Caki2 (cell line): ENCODE results near the gene CAPN11. TPM values are rescaled to one million over a fixed set of nuclear protein-coding genes. Genes with fewer than 3 reads are reported as not detected.
A peak's percentile ranks its signal among the peaks of the same experiment; 100 is the strongest.

Source experiments
- DNase-seq: peaks from one replicate; pipeline ENCODE4 v3.0.0-alpha.2; 2015; ENCODE audit warnings: low read depth
- in situ Hi-C: cut with HindIII; loops from 2 replicates; pipeline ENCODE4 v1.10.0; 2016; ENCODE audit warnings: low sequenced_read_pairs, low pct_unique_long_range_greater_than_20kb, mixed read lengths
- total RNA-seq: library from RNA; depleted of rRNA; stranded (reverse); fragments of >200 nt; shearing (Covaris generic); gene quantifications from 2 replicates; pipeline ENCODE4 v1.2.3, GENCODE V29; 2014; ENCODE audit warnings: low replicate concordance

CAPN11 gene
- total RNA-seq, 1 experiment from 2014 or later = not detected

DNA sequence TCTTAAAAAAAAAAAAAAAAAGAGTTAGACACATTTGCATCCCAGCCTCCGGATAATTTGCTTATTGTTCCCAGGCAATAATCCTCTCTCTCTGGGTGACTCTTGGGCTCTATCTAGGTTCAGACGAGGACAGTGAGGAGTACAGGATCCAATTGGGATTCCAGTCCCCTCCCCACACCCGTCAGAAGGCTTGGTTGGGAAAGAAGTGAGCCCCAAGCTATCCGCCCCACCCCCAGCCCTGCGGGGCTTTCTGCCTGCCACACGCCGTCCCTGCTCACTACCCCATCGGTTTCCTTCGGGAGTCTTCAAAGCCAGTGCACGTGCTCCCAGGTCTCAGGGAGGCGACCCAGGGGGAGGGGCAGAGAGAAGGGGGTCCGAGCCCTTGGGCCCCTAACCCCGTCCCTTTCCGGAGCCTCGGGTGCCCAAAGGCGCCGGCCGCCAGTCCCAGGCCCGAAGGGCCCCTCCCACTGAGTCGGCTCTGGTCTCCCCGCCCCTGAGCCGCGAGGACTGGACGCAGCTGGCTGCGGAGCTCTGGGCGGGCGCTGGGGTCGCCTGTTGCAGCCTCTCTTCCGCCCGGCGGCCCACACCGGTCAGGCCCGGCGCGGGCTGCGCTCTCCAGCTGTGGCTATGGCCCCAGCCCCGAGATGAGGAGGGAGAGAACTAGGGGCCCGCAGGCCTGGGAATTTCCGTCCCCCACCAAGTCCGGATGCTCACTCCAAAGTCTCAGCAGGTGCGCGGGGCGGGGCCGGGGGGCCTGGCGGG lies 60.6 kb downstream of the CAPN11 start:
- peak; percentile 81 for DNase-seq
- in situ Hi-C loops = no loop called here

DNA sequence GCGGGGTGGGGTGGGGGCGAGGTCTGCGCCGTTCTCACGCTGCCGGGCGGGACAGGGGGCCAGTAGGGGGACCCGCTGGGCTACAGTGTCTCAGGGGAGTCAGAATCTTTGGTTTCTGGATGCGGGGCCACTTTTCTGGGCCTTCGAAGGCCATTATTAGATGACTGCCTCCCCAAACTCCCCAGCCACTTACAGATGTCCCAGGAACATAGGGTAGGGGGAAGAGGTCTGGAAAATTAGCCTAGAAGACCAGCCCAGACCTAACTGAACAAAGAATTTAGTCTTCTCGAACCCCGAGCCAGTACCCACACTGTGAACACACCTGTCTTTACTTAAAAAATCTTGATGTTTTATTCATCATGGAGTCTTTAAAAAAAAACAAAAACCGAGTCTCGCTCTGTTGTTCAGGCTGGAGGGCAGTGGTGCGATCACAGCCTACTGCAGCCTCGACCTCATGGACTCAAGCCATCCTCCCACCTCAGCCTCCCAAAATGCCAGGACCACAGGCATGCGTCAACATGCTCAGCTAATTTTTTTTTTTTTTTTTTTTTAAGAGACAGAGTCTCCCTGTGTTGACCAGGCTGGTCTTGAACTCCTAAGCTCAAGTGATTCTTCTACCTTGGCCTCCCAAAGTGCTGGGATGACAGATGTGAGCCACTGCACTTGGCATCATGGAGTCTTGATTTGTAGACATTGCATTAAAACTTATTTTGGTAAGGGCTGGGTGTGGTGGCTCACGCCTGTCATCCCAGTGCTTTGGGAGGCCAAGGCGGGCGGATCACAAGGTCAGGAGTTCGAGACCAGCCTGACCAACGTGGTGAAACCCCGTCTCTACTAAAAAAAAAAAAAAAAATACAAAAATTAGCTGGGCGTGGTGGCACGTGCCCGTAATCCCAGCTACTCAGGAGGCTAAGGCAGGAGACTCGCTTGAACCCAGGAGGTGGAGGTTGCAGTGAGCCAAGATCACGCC lies 61.5 kb downstream of the CAPN11 start:
- no peak for DNase-seq
- in situ Hi-C loops = no loop called here

DNA sequence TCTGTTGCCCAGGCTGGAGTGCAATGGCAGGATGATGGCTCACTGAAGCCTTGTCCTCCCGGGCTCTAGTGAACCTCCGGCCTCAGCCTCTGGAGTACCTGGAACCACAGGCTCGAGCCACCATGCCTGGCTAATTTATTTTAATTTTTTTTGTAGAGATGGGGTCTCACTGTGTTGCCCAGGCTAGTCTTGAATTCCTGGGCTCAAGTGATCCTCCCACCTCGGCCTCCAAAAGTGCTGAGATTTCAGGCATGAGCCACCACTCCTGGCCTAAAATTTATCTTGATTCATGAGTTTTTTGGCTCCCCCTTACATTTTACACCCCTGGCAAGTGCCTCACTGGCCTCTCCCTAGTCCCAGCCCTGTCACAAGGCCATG lies 62.3 kb downstream of the CAPN11 start:
- in situ Hi-C loops = no loop called here
- no peak for DNase-seq

DNA sequence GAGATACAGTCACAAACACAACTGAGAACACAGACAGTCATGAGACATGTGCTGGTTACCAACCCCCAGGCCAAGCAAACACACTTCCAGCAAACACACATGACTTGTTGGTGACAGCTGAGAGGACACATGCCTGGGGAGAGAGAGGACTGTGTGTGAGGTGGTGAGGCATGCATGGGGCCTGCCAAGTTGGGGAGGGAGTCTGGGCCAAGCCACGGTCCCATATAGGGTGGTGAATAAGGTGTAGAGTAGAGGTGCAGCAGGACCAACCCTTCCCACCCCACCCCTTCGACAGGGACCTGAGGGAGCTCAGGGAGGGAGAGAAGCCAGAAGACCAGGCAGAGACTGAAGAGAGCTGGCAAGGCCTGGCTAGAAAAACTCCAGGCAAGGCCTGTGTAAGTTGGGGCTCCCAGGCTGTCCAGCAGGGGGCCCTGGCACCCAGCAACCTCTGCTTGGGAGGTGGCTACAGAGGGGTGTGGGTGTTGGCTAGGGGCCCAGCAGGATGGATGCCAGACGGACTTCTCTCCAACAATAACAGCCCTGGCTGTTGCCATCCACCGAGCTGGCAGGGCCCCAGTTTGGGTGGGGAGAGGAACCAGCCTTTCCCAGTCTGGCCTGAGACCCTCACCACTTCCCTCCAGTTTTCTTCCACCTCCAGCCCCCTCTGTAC lies 62.8 kb downstream of the CAPN11 start:
- peak; percentile 87 for DNase-seq
- in situ Hi-C loops = no loop called here

GRCh38 chr6:44221961-44222335 lies 63.3 kb downstream of the CAPN11 start:
- DNase-seq = no peak
- in situ Hi-C loops = no loop called here

GRCh38 chr6:44222486-44223318 lies 64.1 kb downstream of the CAPN11 start:
- DNase-seq = peak; percentile 27
- in situ Hi-C loops = no loop called here

- peak; percentile 48 for DNase-seq
- in situ Hi-C loops = no loop called here
These were observed 64.9 kb downstream of the CAPN11 start, which contains the start of gene SLC29A1 for GRCh38 chr6:44223319-44224028. SLC29A1 (plus strand) TSS chr6:44223595; CDS start chr6:44227314, 3,719 bp downstream.

GRCh38 chr6:44224029-44224964 lies 65.7 kb downstream of the CAPN11 start:
- in situ Hi-C loops = no loop called here

GRCh38 chr6:44224965-44225305 lies 66.3 kb downstream of the CAPN11 start:
- DNase-seq = no peak
- in situ Hi-C loops = no loop called here

More at GRCh38 chr6:44224029-44224964, 65.7 kb downstream of the CAPN11 start:
- peak; percentile 50 for DNase-seq

DNA sequence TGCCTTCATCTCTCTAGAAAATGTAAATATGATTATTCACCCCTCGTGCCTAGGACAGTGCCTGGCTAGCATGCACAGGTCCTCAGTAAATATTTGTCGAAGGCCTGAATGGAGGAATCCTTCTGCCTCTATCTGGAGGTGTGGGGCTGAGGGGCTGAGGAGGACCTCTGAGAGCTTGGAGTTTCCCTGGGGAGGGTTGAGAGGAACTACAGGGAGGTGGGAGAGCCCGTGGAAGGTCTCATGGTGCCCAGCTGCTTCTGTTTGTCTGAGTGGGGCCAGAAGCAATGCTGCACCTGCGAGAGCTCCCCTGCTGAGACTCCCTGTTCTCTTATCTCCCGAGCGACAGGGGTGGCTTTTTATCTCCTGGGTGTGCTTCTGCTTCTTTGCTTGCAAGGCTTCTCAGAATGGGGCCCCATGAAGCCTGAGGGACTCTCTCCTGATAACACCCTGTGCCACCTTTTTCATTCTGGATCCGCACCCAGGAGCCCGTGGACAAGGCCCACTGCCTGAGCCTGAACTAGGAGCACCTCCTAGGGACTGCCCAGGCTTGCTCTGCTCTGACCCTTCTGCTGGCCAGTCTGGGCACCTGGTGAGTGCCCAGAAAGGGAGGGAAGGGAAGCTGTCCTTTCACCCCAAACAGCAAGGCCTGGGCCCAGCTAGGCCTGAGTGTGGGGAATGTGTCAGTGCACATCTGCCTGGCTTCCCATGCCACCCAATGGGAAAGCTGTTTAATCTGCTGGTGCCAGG lies 67.1 kb downstream of the CAPN11 start:
- in situ Hi-C loops = no loop called here
- no peak for DNase-seq

GRCh38 chr6:44226368-44227147 lies 67.9 kb downstream of the CAPN11 start:
- in situ Hi-C loops = no loop called here
- no peak for DNase-seq

- no peak for DNase-seq
- in situ Hi-C loops = no loop called here
These were observed 68.7 kb downstream of the CAPN11 start for GRCh38 chr6:44227148-44227793.

- DNase-seq = no peak
- in situ Hi-C loops = no loop called here
These were observed 69.4 kb downstream of the CAPN11 start for GRCh38 chr6:44228031-44228430.

DNA sequence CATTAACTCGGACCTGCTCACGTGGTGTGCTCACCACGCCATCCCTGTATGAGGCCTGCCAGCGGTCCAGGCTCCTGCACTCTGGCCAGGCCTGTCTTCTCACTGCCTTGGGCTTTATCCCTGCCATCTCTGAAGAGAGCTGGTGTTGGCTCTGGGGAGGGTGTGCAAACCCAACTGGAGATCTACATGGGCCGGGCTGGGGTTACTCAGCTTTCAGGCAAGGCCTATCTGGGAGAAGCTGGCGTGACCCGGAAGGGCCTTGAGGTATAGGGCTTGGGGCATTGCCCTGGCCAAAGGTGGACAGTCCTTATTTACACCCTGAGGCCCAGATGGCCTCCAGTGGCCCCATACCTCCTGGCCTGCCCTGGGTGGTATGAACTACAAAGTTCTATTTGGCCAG lies 69.8 kb downstream of the CAPN11 start:
- no peak for DNase-seq
- in situ Hi-C loops = no loop called here

DNA sequence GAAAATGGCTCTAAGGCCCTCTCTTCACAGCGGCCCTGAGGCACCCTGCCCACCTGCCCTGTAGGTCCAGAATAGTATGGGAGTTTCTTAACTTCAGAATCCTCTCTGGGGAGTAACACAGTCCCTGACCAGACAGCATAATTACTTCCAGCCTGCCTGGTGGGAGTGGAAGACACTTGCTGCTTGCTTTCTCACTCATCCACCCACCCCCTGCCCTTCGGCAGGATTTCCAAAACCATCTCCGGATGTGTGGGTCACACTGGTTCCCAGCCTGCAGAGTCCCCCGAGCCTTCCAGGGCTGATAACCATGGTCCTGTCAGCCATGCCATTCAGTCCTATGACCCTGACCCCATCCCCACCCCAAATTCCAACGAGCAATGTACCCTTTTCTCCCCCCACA lies 70.2 kb downstream of the CAPN11 start:
- DNase-seq = no peak
- in situ Hi-C loops = no loop called here
